K562 (cell line): Measurements from ENCODE around the gene ARSK. TPM values are rescaled to one million over a fixed set of nuclear protein-coding genes. Genes with fewer than 3 reads are reported as not detected.
A peak's percentile ranks its signal among the peaks of the same experiment; 100 is the strongest.

ENCODE experiments used
- ATF1 ChIP-seq, 2 experiments: fragments of 450-650 bp in 1 of 2; IDR thresholded peaks; 2 replicates each; pipeline ENCODE4 v1.6.1; 2016; ENCODE audit warnings: missing compliant biosample characterization in 1 of 2, missing genetic modification characterization in 1 of 2
- CBFA2T3 ChIP-seq: fragments of 450-650 bp; IDR thresholded peaks from 2 replicates; pipeline ENCODE4 v1.6.1; 2017
- CCNT2 ChIP-seq: IDR thresholded peaks from 2 replicates; pipeline ENCODE4 v1.6.1; 2011; ENCODE audit warnings: borderline replicate concordance, low read depth, mild to moderate bottlenecking, moderate library complexity, mixed read lengths, low read length; ENCODE audit not compliant: insufficient read length; ENCODE audit errors: extremely low read depth
- CHD4 ChIP-seq: fragments of 200-600 bp; sonication (generic); IDR thresholded peaks from 3 replicates; pipeline ENCODE4 v1.6.1; 2012; ENCODE audit warnings: low read depth, mild to moderate bottlenecking, mixed read lengths, low read length, inconsistent platforms; ENCODE audit not compliant: insufficient read depth, insufficient replicate concordance, poor library complexity, severe bottlenecking
- CTBP1 ChIP-seq: fragments of 450-650 bp; IDR thresholded peaks from 2 replicates; pipeline ENCODE4 v1.6.1; 2016; ENCODE audit warnings: borderline replicate concordance
- FOXA1 ChIP-seq: fragments of 450-650 bp; IDR thresholded peaks from 2 replicates; pipeline ENCODE4 v1.6.1; 2016; ENCODE audit warnings: mild to moderate bottlenecking, borderline replicate concordance
- HMG20B ChIP-seq: fragments of 250-450 bp; sonication (Bioruptor Pico); IDR thresholded peaks from 2 replicates; pipeline ENCODE4 v1.5.0; 2021; ENCODE audit warnings: mild to moderate bottlenecking
- KDM2B ChIP-seq: fragments of 250-450 bp; sonication (Bioruptor Pico); IDR thresholded peaks from 2 replicates; pipeline ENCODE4 v1.8.0; 2021; ENCODE audit warnings: mild to moderate bottlenecking, moderate library complexity
- KLF16 ChIP-seq: IDR thresholded peaks from 2 replicates; pipeline ENCODE4 v1.6.1; 2016; ENCODE audit warnings: antibody characterized with exemption
- MTA2 ChIP-seq: fragments of 450-650 bp; IDR thresholded peaks from 2 replicates; pipeline ENCODE4 v1.6.1; 2016; ENCODE audit warnings: low read depth
- NR4A1 ChIP-seq, 2 experiments: fragments of 250-450 bp in 1 of 2; fragments of 450-650 bp in 1 of 2; sonication (Bioruptor Pico) in 1 of 2; IDR thresholded peaks; 2 replicates each; pipeline versions ENCODE4 v1.4.0 to v1.6.1; 2016 to 2020; ENCODE audit warnings: mild to moderate bottlenecking in 2 of 2, missing compliant biosample characterization in 1 of 2, missing genetic modification characterization in 1 of 2, moderate library complexity in 1 of 2
- RNF2 ChIP-seq: sonication (generic); IDR thresholded peaks from 2 replicates; pipeline ENCODE4 v1.6.1; 2016
- SAFB ChIP-seq: fragments of 200-400 bp; formaldehyde crosslinking; IDR thresholded peaks from 2 replicates; pipeline ENCODE4 v1.6.1; 2017; ENCODE audit warnings: low read depth, low read length, borderline replicate concordance
- SNIP1 ChIP-seq: fragments of 450-650 bp; IDR thresholded peaks from 2 replicates; pipeline ENCODE4 v1.7.1; 2017; ENCODE audit warnings: low read depth, mild to moderate bottlenecking
- SREBF2 ChIP-seq: sonication (generic); formaldehyde crosslinking; IDR thresholded peaks from 2 replicates; pipeline ENCODE4 v1.4.0; 2020; ENCODE audit warnings: mild to moderate bottlenecking, missing genetic modification reagents
- TFAM ChIP-seq: fragments of 250-450 bp; sonication (Bioruptor Pico); conservative IDR thresholded peaks from 2 replicates; pipeline ENCODE4 v1.5.0; 2021; ENCODE audit warnings: mild to moderate bottlenecking, moderate library complexity
- ZNF436 ChIP-seq: fragments of 250-450, 450-650 bp; sonication (Bioruptor Pico); formaldehyde crosslinking; IDR thresholded peaks from 2 replicates; pipeline ENCODE4 v1.7.0; 2020; ENCODE audit warnings: mild to moderate bottlenecking
- polyA plus RNA-seq, 8 experiments: library from polyadenylated mRNA; depleted of rRNA in 4 of 8; stranded (reverse) in 5 of 8; unstranded in 3 of 8; fragments of >200 nt; fragmentation: Nextera tagmentation in 2 of 8; fragmentation: Illumina TruSeq in 1 of 8; extraction: Ambion mirVana in 2 of 8; extraction: Trizol in 1 of 8; gene quantifications; 2 replicates each; pipeline versions ENCODE4 v1.2.1 to v1.2.3, GENCODE V29; 2011 to 2014; ENCODE audit warnings: inconsistent platforms in 1 of 8, missing spikeins in 1 of 8
- total RNA-seq, 7 experiments: library from RNA; depleted of rRNA in 6 of 7; stranded (reverse); fragments of >200 nt in 6 of 7; fragmentation: Illumina TruSeq in 2 of 7; extraction: Trizol in 2 of 7; gene quantifications; 2 replicates each; pipeline versions ENCODE4 v1.2.1 to v1.2.3, GENCODE V29; 2011 to 2021; ENCODE audit warnings: low replicate concordance in 1 of 7
- TF ChIP-seq, protein P1 (sequence below): fragments of 250-450 bp; sonication (Bioruptor Pico); IDR thresholded peaks from 2 replicates; pipeline ENCODE4 v1.5.1; 2021; ENCODE audit warnings: mild to moderate bottlenecking
- TF ChIP-seq, protein P2 (sequence below): IDR thresholded peaks from 2 replicates; pipeline ENCODE4 v1.6.1; 2011; ENCODE audit not compliant: insufficient read length; ENCODE audit errors: extremely low read depth
- TF ChIP-seq, protein P3 (sequence below), 2 experiments: fragments of 450-650 bp in 1 of 2; sonication (generic) in 1 of 2; formaldehyde crosslinking in 1 of 2; IDR thresholded peaks in 1 of 2; conservative IDR thresholded peaks in 1 of 2; 2 replicates each; pipeline versions ENCODE4 v1.6.1 to v1.8.1; 2016 to 2023; ENCODE audit warnings: mild to moderate bottlenecking in 2 of 2, moderate library complexity in 2 of 2, inconsistent platforms in 1 of 2, missing genetic modification reagents in 1 of 2
- TF ChIP-seq, protein P4 (sequence below): sonication (generic); formaldehyde crosslinking; IDR thresholded peaks from 2 replicates; pipeline ENCODE4 v1.8.0; 2023; ENCODE audit warnings: mild to moderate bottlenecking, missing genetic modification reagents
- TF ChIP-seq, protein P5 (sequence below): IDR thresholded peaks from 2 replicates; pipeline ENCODE4 v1.6.1; 2012; ENCODE audit warnings: low read depth, low read length, improper control_type of control experiment, borderline replicate concordance

ARSK gene
- total and polyA plus RNA-seq, 9 of the 15 experiments (the other 6 are each of a cell fraction or from before 2014, with no cell fraction given) = 2.7 to 9.4 (median 7.1) TPM

DNA sequence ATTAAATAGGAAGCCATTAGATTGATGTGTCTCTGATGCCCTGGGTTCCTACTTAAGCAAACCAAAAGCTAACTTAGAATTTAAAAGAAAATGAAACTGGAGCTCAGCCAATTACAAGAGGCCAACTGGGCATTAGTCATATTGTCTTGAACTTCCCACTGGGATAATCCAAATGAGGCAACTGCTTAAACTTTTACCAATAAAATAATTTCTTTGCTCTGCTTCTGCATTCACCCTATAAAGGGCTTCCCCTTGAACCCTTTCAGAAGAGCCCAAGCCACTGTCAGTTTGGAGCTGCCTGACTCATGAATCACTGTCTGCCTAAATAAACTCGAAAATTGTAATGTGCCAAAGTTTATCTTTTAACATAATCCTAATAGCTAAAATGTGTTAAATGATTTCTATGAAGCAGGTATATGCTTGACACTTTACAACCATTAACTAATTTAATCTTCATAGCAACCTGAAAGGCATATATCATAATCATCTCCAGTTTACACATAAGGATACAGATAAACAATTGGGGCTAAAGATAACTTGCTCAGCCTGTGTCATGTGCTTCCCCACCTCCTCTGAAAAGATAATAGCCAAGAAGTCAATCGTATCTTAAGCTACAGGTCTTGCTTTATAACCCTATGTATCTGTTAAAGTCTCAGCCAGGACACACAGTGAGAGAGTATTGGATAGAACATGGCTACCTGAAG is 76.5 kb downstream of the ARSK start (continued):
- TF ChIP-seq, protein P1, sequence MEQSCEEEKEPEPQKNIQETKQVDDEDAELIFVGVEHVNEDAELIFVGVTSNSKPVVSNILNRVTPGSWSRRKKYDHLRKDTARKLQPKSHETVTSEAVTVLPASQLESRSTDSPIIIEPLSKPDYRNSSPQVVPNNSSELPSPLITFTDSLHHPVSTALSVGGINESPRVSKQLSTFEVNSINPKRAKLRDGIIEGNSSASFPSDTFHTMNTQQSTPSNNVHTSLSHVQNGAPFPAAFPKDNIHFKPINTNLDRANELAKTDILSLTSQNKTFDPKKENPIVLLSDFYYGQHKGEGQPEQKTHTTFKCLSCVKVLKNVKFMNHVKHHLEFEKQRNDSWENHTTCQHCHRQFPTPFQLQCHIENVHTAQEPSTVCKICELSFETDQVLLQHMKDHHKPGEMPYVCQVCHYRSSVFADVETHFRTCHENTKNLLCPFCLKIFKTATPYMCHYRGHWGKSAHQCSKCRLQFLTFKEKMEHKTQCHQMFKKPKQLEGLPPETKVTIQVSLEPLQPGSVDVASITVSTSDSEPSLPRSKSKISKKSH (CRISPR knock-in tag) = no peak
- no peak for TF ChIP-seq KDM2B (CRISPR knock-in tag)
- TF ChIP-seq SREBF2 (CRISPR knock-in tag) = no peak
- no peak for TF ChIP-seq FOXA1
- TF ChIP-seq CTBP1 = peak; percentile 51; the same call in 1 of the 2 replicates
- TF ChIP-seq CCNT2 = peak; percentile 67
- TF ChIP-seq HMG20B (CRISPR knock-in tag) = no peak
- TF ChIP-seq ATF1 (CRISPR knock-in tag; IDR thresholded peaks at IDR 0.05) = no peak
- TF ChIP-seq ATF1 (tag; IDR thresholded peaks at IDR 0.05) = no peak
- no peak for TF ChIP-seq ZNF436 (CRISPR knock-in tag)
- TF ChIP-seq, protein P2, sequence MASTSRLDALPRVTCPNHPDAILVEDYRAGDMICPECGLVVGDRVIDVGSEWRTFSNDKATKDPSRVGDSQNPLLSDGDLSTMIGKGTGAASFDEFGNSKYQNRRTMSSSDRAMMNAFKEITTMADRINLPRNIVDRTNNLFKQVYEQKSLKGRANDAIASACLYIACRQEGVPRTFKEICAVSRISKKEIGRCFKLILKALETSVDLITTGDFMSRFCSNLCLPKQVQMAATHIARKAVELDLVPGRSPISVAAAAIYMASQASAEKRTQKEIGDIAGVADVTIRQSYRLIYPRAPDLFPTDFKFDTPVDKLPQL = no peak
- TF ChIP-seq RNF2 = no peak
- no peak for TF ChIP-seq TFAM (CRISPR knock-in tag)
- TF ChIP-seq, protein P3, sequence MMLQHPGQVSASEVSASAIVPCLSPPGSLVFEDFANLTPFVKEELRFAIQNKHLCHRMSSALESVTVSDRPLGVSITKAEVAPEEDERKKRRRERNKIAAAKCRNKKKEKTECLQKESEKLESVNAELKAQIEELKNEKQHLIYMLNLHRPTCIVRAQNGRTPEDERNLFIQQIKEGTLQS (IDR thresholded peaks at IDR 0.05) = no peak
- TF ChIP-seq, protein P3 (CRISPR knock-in tag; conservative IDR thresholded peaks at IDR 0.05) = no peak
- no peak for TF ChIP-seq MTA2
- TF ChIP-seq SNIP1 = no peak
- TF ChIP-seq KLF16 = 0 out of 2 replicates have a peak, but pooled peaks have one; percentile 12
- TF ChIP-seq NR4A1 (CRISPR knock-in tag; IDR thresholded peaks at IDR 0.05) = no peak
- no peak for TF ChIP-seq NR4A1 (tag; IDR thresholded peaks at IDR 0.05)
- no peak for TF ChIP-seq SAFB
- TF ChIP-seq CBFA2T3 = peak; percentile 84
- TF ChIP-seq, protein P4, sequence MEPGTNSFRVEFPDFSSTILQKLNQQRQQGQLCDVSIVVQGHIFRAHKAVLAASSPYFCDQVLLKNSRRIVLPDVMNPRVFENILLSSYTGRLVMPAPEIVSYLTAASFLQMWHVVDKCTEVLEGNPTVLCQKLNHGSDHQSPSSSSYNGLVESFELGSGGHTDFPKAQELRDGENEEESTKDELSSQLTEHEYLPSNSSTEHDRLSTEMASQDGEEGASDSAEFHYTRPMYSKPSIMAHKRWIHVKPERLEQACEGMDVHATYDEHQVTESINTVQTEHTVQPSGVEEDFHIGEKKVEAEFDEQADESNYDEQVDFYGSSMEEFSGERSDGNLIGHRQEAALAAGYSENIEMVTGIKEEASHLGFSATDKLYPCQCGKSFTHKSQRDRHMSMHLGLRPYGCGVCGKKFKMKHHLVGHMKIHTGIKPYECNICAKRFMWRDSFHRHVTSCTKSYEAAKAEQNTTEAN (CRISPR knock-in tag) = no peak
- TF ChIP-seq, protein P5, sequence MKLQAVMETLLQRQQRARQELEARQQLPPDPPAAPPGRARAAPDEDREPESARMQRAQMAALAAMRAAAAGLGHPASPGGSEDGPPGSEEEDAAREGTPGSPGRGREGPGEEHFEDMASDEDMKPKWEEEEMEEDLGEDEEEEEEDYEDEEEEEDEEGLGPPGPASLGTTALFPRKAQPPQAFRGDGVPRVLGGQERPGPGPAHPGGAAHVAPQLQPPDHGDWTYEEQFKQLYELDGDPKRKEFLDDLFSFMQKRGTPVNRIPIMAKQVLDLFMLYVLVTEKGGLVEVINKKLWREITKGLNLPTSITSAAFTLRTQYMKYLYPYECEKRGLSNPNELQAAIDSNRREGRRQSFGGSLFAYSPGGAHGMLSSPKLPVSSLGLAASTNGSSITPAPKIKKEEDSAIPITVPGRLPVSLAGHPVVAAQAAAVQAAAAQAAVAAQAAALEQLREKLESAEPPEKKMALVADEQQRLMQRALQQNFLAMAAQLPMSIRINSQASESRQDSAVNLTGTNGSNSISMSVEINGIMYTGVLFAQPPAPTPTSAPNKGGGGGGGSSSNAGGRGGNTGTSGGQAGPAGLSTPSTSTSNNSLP = no peak
- no peak for TF ChIP-seq CHD4
